HG02852 (cell line): Measurements from ENCODE around the gene LRP2BP.
"Not testable (repeated sequence)": the region's sequence is repeated elsewhere in the genome, so short reads cannot be mapped to it uniquely, and the experiment has no call there.

Experiments
- ATAC-seq: cut with Tn5 transposase; IDR thresholded peaks from one replicate; pipeline ENCODE4 v1.9.1; 2021; ENCODE audit warnings: mild to moderate bottlenecking, moderate library complexity; ENCODE audit not compliant: unreplicated experiment

The LRP2BP gene

DNA sequence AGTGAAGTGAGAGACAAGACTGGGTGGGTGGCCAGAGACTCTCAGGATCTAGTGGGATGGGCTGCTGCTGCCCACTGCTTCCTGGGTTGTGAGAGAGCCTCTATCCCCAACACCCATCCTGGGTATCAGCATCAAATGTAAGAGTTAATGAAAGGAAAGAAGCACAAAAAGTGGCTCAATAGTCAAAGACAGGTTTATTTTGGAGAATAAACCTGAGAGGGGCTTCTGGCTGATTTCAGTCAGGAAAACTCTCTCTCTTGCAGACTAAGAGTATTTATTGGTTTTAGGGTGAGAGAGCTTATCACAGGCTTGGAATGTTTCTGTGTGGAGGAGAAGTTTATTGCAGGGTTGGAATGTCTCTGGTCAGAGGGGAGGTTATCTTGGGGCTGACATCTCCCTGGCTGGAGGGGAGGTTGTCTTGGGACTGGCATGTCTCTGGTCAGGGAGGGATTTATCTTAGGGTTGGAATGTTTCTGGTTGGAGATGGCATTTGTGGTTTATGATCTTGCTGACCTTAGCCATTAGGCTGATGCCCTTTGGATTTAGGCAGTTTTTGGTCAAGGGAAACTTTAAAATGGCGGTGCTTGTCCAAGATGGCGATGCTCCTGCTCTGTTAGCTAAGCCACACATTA is 65.7 kb downstream of the LRP2BP start:
- not testable (repeated sequence) for ATAC-seq

DNA sequence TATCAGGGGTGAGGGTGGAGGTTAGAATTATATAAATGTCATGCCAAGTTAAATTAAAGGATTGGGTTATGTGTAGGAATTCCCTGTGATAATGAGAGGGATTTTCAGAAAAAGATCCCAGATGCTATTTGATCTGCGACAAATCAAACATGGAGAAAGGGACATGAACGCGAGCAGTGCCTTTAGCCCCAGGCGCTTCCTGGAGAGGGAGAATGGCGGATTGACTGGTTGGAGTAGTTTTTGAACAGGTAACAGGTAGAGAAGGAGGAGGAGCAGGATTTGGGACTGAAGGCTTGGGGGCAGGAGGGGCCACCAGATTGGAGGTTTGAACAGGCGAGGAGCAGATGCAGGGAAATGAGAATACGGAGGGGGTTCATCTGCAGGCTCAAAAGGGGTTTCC is 67.1 kb downstream of the LRP2BP start:
- no peak for ATAC-seq

DNA sequence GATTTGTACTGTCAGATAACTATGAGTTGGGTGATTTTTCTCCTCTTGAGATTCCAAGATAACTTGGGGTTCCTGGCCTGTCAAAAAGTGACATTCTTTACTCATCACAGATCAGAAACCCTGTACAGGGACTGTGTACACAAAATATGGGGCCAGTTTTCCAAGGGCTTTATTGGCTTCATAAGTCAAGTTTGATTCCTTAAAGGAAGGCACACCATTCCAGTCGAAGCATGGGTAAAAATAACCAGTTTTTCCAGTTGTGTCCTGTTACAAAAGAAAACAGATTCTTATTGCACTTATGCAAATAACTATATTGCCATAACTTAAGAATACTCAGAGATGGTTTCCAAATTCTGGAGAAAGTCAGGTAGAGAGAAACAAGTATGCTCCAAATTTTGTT is 70.0 kb downstream of the LRP2BP start:
- not testable (repeated sequence) for ATAC-seq

DNA sequence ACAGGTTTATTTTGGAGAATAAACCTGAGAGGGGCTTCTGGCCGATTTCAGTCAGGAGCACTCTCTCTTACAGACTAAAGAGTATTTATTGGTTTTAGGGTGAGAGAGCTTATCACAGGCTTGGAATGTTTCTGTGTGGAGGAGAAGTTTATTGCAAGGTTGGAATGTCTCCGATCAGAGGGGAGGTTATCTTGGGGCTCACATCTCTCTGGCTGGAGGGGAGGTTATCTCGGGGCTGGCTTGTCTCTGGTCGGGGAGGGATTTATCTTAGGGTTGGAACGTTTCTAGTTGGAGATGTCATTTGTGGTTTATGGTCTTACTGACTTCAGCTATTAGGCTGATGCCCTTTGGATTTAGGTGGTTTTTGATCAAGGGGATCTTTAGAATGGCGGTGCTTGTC is 71.4 kb downstream of the LRP2BP start:
- ATAC-seq = not testable (repeated sequence)

DNA sequence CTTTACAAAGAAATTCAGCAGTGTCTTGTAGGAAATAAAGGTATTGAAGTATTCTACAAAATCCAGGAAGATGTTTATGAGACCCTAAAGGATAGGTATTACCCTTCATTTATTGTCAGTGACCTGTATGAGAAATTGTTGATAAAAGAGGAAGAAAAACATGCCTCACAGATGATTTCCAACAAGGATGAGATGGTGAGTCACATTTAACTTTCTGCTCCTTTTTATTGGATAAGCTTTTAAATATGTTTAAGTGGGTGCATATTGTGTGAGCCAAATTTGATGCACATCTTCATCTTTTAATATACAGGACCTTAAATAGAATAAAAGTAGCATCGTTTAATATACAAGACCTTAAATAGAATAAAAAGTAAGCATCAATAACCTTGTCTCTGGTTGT is 72.1 kb downstream of the LRP2BP start:
- ATAC-seq = no peak

DNA sequence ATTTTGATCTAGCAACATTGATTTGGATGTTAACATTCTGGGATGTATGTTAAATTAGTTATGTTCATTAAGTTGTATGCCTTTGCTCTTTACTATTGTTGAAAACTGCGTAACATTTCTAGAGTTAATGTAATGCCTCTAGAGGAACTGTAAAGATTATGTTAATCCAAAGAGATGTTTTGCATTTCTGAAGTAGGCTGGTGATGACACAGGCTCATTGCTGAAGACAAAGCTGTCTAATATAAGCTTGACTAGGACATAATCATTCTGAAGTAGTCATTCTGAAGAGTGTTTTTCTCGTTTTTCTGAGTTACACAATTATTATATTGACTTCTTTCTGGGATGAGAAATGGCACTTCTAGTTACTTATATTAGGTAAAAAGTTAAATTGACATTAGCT is 72.9 kb downstream of the LRP2BP start:
- no peak for ATAC-seq

DNA sequence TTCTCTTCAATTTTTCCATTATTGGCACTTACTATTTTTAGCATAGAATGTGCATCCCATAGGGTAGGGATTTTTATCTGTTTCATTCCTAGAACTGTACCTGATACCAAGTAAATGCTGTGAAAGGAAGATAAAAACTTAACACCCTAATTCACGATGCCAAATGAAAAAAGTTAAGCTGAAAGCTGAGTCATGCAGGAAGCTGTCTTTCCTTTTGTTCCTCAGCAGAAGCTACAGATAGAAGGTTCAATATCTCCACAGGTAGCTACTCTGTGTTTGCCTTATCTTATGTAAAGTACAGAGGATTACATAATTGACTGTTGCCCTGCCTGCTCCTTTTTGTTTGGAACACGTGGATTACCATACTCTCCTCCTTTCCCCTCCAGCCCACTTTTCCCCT is 77.0 kb downstream of the LRP2BP start:
- no peak for ATAC-seq

DNA sequence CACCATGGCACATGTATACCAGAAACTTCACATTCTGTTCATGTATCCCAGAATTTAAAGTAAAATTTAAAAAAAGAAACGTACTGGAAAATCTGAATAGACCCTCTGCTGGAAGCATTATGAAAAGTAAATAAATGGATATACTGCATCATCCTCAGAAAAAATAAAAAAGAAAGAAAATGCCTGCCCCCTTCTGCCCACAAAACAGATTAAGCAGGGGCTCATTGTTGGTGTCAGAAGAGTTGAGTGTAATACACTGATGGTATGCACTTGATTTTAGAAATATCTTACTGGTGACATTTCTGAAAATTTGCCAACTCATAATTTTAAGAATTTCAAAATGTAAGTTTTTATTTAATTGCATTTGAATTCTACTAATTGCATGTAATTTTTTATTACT is 77.8 kb downstream of the LRP2BP start:
- ATAC-seq = no peak

DNA sequence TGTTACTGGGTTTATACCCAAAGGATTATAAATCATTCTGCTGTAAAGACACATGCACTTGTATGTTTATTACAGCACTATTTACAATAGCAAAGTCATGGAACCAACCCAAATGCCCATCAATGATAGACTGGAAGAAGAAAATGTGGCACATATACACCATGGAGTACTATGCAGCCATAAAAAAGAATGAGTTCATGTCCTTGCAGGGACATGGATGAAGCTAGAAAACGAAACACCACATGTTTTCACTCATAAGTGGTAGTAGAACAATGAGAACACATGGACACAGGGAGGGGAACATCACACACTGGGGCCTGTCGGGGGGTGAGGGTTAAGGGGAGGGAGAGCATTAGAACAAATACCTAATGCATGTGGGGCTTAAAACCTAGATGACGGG is 78.3 kb downstream of the LRP2BP start:
- not testable (repeated sequence) for ATAC-seq
